IPS-15b (cell line): Measurements from ENCODE around the gene MAP1B.

Experiments
- H3K27me3 ChIP-seq: one replicate; pipeline ENCODE4 v1.6.1; 2013; ENCODE audit warnings: low read length; ENCODE audit not compliant: control insufficient read depth, insufficient read depth
- H3K36me3 ChIP-seq: one replicate; pipeline ENCODE4 v1.6.1; 2013; ENCODE audit warnings: low read length; ENCODE audit not compliant: control insufficient read depth, insufficient read depth
- H3K4me1 ChIP-seq: one replicate; pipeline ENCODE4 v1.6.1; 2013; ENCODE audit warnings: mild to moderate bottlenecking, low read length; ENCODE audit not compliant: control insufficient read depth, insufficient read depth
- H3K4me3 ChIP-seq: one replicate; pipeline ENCODE4 v1.5.1; 2013; ENCODE audit warnings: low read depth, low read length
- H3K9ac ChIP-seq: one replicate; pipeline ENCODE4 v1.6.1; 2013; ENCODE audit warnings: low read depth, mild to moderate bottlenecking, low read length
- H3K9me3 ChIP-seq: one replicate; pipeline ENCODE4 v1.6.1; 2013; ENCODE audit warnings: mild to moderate bottlenecking, low read length; ENCODE audit not compliant: control insufficient read depth, insufficient read depth

MAP1B gene

GRCh38 chr5:72221099-72221498 is 113.8 kb downstream of the MAP1B start:
- Histone ChIP-seq H3K4me1 (no peaks in the 10 kb centered on the region), H3K9ac (no peak overlapping the region), H3K36me3 (peaks cover 28% of the 10 kb centered on the region), H3K4me3 (no peak overlapping the region), H3K9me3 (no peaks in the 10 kb centered on the region), H3K27me3 (no peaks in the 10 kb centered on the region)

DNA sequence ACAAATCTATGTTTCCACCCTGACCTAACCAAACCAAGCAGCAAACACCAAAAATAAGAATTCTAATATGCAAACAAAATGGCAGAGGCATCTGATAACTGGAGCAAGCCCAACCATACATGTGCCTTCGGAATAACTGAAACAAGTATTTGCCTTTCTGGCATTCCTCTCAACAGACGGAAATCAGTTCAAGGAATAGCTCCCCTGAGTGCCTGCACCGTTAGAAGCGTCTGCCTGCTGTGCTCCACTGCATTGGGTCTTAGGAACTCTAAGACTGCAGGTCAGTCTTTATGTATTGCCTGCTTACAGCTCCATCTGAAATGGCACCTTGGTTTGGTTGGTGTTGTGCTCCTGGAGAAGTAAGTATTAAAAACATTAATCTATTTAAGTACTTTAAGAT is 114.3 kb downstream of the MAP1B start:
- H3K36me3 ChIP-seq, result peaks cover 28% of the 10 kb centered on the region
- no peak overlapping the region for H3K4me3 ChIP-seq
- no peaks in the 10 kb centered on the region for H3K27me3 ChIP-seq
- no peak overlapping the region for H3K9ac ChIP-seq
- H3K4me1 ChIP-seq, result no peaks in the 10 kb centered on the region
- no peaks in the 10 kb centered on the region for H3K9me3 ChIP-seq

GRCh38 chr5:72222521-72222920 is 115.2 kb downstream of the MAP1B start:
- Histone ChIP-seq H3K36me3 (peaks cover 28% of the 10 kb centered on the region), H3K4me3 (no peak overlapping the region), H3K9me3 (no peaks in the 10 kb centered on the region)

GRCh38 chr5:72223371-72223770 is 116.1 kb downstream of the MAP1B start:
- no peak overlapping the region for H3K9ac ChIP-seq
- no peaks in the 10 kb centered on the region for H3K4me1 ChIP-seq
- no peak overlapping the region for H3K4me3 ChIP-seq
- H3K36me3 ChIP-seq, result peaks cover 28% of the 10 kb centered on the region
- H3K9me3 ChIP-seq, result no peaks in the 10 kb centered on the region
- H3K27me3 ChIP-seq, result no peaks in the 10 kb centered on the region

More at GRCh38 chr5:72222521-72222920, 115.2 kb downstream of the MAP1B start:
- Histone ChIP-seq H3K27me3 (no peaks in the 10 kb centered on the region), H3K9ac (no peak overlapping the region), H3K4me1 (no peaks in the 10 kb centered on the region)

DNA sequence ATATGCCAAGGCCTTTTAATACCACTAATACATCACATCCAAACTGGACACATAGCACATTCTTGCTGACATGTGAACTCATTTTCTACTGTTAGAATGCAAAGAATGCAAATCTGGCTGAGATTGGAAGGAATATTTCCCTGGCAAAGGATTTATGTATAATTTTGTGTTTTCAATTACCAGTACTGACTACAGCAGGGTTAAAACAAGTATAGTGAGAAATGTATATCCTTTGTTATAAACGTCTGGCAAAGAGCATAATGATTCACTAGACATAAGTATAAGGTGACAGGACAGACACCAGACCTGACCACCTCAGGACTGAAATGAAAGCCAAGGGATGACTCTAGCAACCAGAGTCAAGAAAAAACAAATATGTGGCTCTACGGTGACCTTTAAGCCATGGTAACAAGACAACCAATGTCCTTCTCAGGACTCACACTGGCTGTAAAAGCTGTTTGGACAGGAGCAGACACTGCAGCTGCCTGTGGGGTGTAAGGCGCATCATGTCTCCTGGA is 117.7 kb downstream of the MAP1B start:
- Histone ChIP-seq H3K9me3 (no peaks in the 10 kb centered on the region), H3K9ac (no peak overlapping the region), H3K36me3 (peaks cover 22% of the 10 kb centered on the region), H3K27me3 (no peaks in the 10 kb centered on the region), H3K4me3 (no peak overlapping the region), H3K4me1 (no peaks in the 10 kb centered on the region)

GRCh38 chr5:72225741-72226140 is 118.5 kb downstream of the MAP1B start:
- no peaks in the 10 kb centered on the region for H3K9me3 ChIP-seq
- no peak overlapping the region for H3K4me3 ChIP-seq
- H3K4me1 ChIP-seq, result no peaks in the 10 kb centered on the region
- H3K9ac ChIP-seq, result no peak overlapping the region
- peaks cover 19% of the 10 kb centered on the region for H3K36me3 ChIP-seq
- H3K27me3 ChIP-seq, result no peaks in the 10 kb centered on the region

- Histone ChIP-seq H3K4me3 (no peak overlapping the region), H3K9ac (no peak overlapping the region), H3K36me3 (peaks cover 18% of the 10 kb centered on the region), H3K9me3 (no peaks in the 10 kb centered on the region), H3K4me1 (no peaks in the 10 kb centered on the region), H3K27me3 (no peaks in the 10 kb centered on the region)
Observed at GRCh38 chr5:72226950-72227349, 119.7 kb downstream of the MAP1B start.

GRCh38 chr5:72228960-72229359 is 121.7 kb downstream of the MAP1B start:
- H3K36me3 ChIP-seq, result peaks cover 5% of the 10 kb centered on the region
- no peaks in the 10 kb centered on the region for H3K4me1 ChIP-seq

GRCh38 chr5:72231991-72232703 is 124.9 kb downstream of the MAP1B start:
- peaks cover 9% of the 10 kb centered on the region for H3K4me1 ChIP-seq
- no peaks in the 10 kb centered on the region for H3K9me3 ChIP-seq
- H3K36me3 ChIP-seq, result no peaks in the 10 kb centered on the region
- no peak overlapping the region for H3K4me3 ChIP-seq
- H3K9ac ChIP-seq, result no peak overlapping the region
- H3K27me3 ChIP-seq, result no peaks in the 10 kb centered on the region

More at GRCh38 chr5:72228960-72229359, 121.7 kb downstream of the MAP1B start:
- H3K4me3 ChIP-seq, result no peak overlapping the region
- no peaks in the 10 kb centered on the region for H3K27me3 ChIP-seq
- H3K9me3 ChIP-seq, result no peaks in the 10 kb centered on the region
- H3K9ac ChIP-seq, result no peak overlapping the region

DNA sequence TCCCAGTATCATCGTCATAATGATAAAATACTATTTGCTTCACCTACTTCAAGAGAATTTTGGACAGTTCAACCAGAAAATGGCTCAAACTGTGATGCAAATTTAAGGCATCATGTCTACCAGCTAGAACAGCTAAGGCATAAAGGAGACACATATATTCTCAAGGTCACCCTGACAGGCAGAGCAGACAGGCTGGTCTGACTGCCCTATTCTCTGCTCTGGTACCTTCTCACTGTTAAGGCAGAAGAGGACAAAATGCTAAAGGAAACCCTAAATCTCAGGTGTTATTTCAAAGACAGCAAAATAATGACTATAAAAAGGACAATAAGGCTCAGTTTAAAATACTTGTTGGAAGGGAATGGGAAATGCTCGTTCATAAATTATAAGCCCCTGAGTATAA is 125.6 kb downstream of the MAP1B start:
- Histone ChIP-seq H3K4me1 (peaks cover 9% of the 10 kb centered on the region), H3K9ac (no peak overlapping the region), H3K4me3 (no peak overlapping the region), H3K27me3 (no peaks in the 10 kb centered on the region), H3K9me3 (no peaks in the 10 kb centered on the region), H3K36me3 (no peaks in the 10 kb centered on the region)

DNA sequence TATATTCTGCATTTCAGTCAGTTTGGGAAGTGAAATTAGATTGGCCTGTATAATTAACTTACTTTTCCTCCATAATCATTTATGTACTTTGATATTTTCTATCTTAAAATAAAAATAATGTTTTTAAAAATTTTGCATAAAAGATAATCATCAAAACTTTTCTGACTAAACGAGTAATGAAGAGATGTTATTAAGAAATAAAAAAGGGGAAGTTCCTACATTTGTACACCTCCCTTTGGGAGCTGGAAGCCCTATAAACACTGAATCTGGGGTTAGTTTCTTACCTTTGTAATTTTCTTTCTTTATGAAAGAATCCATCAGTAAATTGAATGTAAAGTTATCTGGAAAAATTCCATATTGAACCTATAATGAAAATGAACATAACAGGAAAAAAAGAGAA is 126.6 kb downstream of the MAP1B start:
- peaks cover 16% of the 10 kb centered on the region for H3K4me1 ChIP-seq
- no peak overlapping the region for H3K9ac ChIP-seq
- H3K9me3 ChIP-seq, result no peaks in the 10 kb centered on the region
- no peaks in the 10 kb centered on the region for H3K27me3 ChIP-seq
- H3K4me3 ChIP-seq, result no peak overlapping the region
- no peaks in the 10 kb centered on the region for H3K36me3 ChIP-seq

DNA sequence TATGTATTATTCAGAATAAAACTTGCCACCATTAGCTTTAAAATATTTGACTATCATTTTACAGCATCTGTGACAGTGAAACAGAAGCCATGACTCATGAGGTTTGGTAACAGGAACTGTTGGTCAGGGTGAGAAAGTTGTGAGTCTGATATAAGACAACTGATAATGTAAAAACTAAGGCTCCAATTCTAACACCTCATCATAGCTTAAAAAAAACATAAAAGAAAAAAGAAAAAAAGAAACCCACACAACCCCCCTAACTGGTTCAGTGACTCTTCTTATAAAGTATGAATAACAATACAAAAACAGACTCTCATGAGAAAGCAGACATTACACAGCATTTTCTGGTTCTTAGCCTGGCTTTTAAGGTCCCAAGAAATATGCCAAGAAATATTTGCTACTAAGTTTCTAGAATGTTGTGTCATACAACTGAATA is 127.0 kb downstream of the MAP1B start:
- no peaks in the 10 kb centered on the region for H3K27me3 ChIP-seq
- H3K4me1 ChIP-seq, result peaks cover 16% of the 10 kb centered on the region
- H3K4me3 ChIP-seq, result no peak overlapping the region
- H3K9me3 ChIP-seq, result no peaks in the 10 kb centered on the region
- no peak overlapping the region for H3K9ac ChIP-seq
- H3K36me3 ChIP-seq, result no peaks in the 10 kb centered on the region
